HFF-Myc (cell line): ENCODE measurements around the gene UNK.

Experiments
- DNase-seq: peaks from one replicate; pipeline ENCODE4 v3.0.0-alpha.2; 2011; ENCODE audit warnings: low read depth; ENCODE audit errors: extremely low read depth
- H3K4me3 ChIP-seq: replicated peaks from 2 replicates; pipeline ENCODE4 v1.5.1; 2011; ENCODE audit warnings: low read depth, mild to moderate bottlenecking, control low read depth, low read length
- CTCF ChIP-seq: IDR thresholded peaks from 2 replicates; pipeline ENCODE4 v1.5.1; 2012; ENCODE audit warnings: mild to moderate bottlenecking, low read depth, low read length, control low read depth; ENCODE audit errors: missing control alignments

The UNK gene

DNA sequence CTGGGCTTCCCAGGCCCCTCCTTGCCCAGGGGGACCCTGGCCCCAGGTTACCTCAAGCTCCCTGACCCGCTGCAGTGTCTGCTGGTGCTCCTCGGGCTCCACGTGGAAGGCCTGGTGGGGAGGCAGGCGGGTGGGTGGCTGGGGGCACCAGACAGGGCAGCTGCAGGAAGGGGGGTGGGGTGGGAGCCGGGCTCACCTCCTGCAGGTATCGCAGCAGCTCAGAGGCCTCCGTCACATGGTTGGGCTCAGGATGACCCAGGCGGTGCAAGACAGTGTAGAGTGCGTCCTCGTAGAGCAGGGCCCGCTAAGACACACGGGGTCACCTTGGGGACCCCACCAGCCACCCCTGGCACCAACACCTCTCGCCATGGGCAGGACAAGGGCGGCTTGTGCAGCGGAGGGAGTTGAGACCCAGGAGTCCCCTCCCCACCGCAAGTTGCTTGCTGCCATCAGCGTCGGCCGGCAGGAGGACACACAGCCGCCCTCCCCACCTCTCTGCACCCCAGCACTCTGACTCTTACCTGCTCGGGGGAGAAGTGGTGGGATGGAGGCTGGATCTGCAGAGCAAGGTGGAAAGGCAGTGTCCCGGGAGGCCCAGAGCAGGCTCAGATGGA lies 58.5 kb downstream of the UNK start:
- no peak overlapping the region for H3K4me3 ChIP-seq
- TF ChIP-seq CTCF: no peak
- DNase-seq: no peak

- no peak for TF ChIP-seq CTCF
- no peak for DNase-seq
- no peak within 1 kb of the TSS for H3K4me3 ChIP-seq
Observed at GRCh38 chr17:75843577-75844529, 59.2 kb downstream of the UNK start, which contains the start of gene UNC13D. TSS of gene UNC13D (minus strand) at chr17:75844404. CDS start at chr17:75844337, 67 bp downstream.

DNA sequence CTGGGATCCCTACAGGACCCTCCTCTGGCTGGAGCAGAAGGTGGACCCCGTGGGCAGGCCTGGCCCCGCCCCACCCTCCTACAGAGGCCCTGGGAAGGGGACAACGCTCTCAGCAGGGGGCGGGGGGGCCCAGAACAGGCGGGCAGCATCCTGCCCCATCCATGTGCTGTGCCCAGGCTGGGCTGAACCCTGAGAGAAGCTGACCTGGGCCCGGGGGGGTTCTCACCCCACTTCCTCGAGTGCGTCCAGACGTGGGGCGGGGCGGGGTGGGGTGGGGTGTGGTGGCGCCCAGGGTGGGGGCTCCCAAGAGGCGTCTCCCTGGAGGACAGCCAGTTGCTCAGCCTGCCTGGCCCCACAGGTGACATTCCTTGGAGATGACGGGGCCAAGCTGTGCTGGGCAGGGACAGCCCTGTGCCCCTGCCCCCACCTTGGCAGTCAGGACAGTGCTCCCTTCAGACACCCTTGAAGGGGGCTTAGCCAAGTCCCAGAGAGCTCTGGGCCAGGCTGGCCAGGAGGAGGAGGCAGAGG lies 60.0 kb downstream of the UNK start:
- no peak overlapping the region for H3K4me3 ChIP-seq
- no peak for TF ChIP-seq CTCF
- no peak for DNase-seq

DNA sequence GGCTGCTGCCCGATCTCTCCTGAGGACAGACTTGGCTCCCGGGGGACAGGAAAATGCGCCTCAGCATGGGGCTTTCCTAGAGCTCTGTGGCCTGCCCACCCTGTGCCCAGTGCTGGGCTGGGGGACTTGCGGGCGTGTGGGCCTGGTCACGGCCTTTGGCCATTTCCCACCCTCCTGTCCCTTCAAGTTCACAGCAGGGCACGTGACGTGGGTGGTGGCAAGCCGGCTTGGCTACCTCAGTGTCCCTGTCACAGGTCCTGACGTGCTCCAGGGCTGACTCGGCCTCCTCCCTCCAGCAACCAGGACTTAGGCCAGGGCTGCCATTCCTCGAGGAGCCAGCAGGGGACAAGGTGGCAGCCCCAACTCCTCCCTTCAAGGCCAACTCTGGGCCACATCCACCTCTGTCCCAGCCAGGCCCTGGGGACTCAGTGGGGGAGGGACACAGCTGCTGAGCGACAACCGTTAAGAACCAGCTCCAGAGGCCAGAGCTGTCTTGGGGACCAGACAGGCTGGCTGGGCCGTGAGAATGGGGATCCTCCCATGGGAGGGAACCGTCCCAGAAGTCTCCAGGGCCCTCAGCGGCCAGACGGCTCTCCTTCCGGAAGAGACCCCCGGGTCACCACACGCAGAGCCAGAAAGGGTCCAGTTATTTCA lies 60.6 kb downstream of the UNK start:
- no peak for DNase-seq
- no peak overlapping the region for H3K4me3 ChIP-seq

DNA sequence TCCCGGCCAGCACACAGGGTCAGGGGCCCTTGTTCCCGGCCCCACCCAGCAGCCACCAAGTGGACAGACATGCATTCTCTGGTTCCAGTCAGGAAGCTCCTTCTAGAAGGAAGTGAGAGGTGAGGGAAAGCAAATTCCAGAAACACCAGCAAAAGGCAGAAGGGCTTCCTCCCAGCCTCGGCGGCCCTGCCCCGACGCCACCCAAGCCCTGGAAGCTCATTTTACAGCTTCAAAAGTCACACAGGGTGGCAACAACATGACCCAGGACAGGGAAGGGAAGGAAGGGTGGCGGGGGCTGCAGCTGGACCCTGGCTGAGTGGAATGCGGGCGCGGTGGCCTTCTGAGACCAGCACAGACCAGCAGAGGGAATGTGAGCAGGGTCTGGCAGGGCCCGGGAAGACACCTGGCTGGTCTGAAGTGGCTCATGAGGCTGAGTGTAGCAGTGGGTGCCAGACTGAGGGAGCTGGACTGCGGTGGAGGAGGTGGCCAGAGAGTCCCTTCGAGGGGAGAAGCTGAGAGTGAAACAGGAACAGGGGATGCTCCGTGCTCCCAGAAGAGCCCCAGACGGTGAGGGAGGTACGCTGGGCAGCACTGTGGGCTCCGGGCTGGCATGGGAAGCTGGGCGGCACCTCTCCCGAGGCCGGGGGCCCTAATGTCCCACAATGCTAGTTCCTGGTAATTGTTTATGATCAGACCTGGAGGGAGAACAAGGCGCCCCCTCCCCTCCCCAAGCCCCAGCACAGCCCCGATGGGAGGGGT lies 61.5 kb downstream of the UNK start:
- no peak for TF ChIP-seq CTCF
- H3K4me3 ChIP-seq: no peak overlapping the region
- DNase-seq: no peak

More for the DNA sequence above, 60.6 kb downstream of the UNK start:
- peak; percentile 68 for TF ChIP-seq CTCF
